Right lobe of liver (tissue), 6 donors: Measurements from ENCODE around the gene OTUD5. TPM values are rescaled to one million over a fixed set of nuclear protein-coding genes. Genes with fewer than 3 reads are reported as not detected.

ENCODE experiments used
- ATAC-seq, 4 donors: fragments of 200-7000 bp; cut with Tn5 transposase; one replicate each; pipeline ENCODE4 v1.9.1; 2020; ENCODE audit warnings: mild to moderate bottlenecking in 4 of 4, moderate library complexity in 4 of 4
- DNase-seq, 3 donors: peaks; one replicate each; pipeline ENCODE4 v3.0.0-alpha.2; 2020
- H3K27ac ChIP-seq, 3 donors: fragments of 200-600 bp; one replicate each; pipeline ENCODE4 v1.8.0; 2022
- H3K27me3 ChIP-seq, 2 donors: fragments of 200-600 bp; one replicate each; pipeline ENCODE4 v1.8.0; 2022
- H3K36me3 ChIP-seq, 4 donors: fragments of 200-600 bp; sonication (generic) in 1 of 4; one replicate each; pipeline versions ENCODE4 v1.5.1 to v1.8.0; 2017 to 2022; ENCODE audit warnings: control low read depth in 1 of 4
- H3K4me1 ChIP-seq, 4 donors: fragments of 200-600 bp; sonication (generic) in 1 of 4; one replicate each; pipeline versions ENCODE4 v1.5.1 to v1.8.0; 2017 to 2022; ENCODE audit warnings: control low read depth in 1 of 4
- H3K4me3 ChIP-seq, 3 donors: fragments of 200-600 bp; one replicate each; pipeline ENCODE4 v1.8.0; 2022
- H3K9me3 ChIP-seq, 4 donors: fragments of 200-600 bp; sonication (generic) in 1 of 4; one replicate each; pipeline versions ENCODE4 v1.5.1 to v1.8.0; 2017 to 2022; ENCODE audit warnings: control low read depth in 1 of 4
- CTCF ChIP-seq, 4 donors: fragments of 200-600 bp in 3 of 4; fragments of 450-650 bp in 1 of 4; IDR thresholded peaks; one replicate each; pipeline versions ENCODE4 v1.5.1 to v1.8.0; 2016 to 2022; ENCODE audit warnings: antibody characterized with exemption in 4 of 4, mild to moderate bottlenecking in 2 of 4
- POLR2A ChIP-seq: fragments of 450-650 bp; IDR thresholded peaks from one replicate; pipeline ENCODE4 v1.6.1; 2017; ENCODE audit warnings: antibody characterized with exemption, mild to moderate bottlenecking
- WGBS: methylation state at CpG from one replicate; pipeline ENCODE4 v1.1.6; 2018; ENCODE audit warnings: low coverage, low lambda C conversion rate; ENCODE audit not compliant: insufficient coverage; ENCODE audit errors: missing lambda C conversion rate; 5-methylcytosine and 5-hydroxymethylcytosine counted together
- intact Hi-C, 2 donors: fragments of 100-400 bp; cut with DNase I; formaldehyde crosslinking; loops; one replicate each; pipeline versions ENCODE4 v1.11.2 to v1.14.1; 2022
- total RNA-seq, 6 experiments: library from RNA; depleted of rRNA in 2 of 6; stranded (reverse); fragments of >200 nt in 2 of 6; fragmentation: NEBNext Ultra II Directional in 3 of 6; extraction: Animal tissue kit (Norgen Biotek cat#: 25700) in 3 of 6; gene quantifications; one replicate each; pipeline versions ENCODE4 v1.1.0 to v1.2.4, GENCODE V29; 2016 to 2023
- donor health status: DM: no; HTN: yes; CAD: no.
- donor health status: DM: no; HTN: no; CAD: no.
- donor health status: DM: no; HTN: no; CAD: no.
- donor health status: DM: no; HTN: yes; CAD: no.
- donor health status: DM: no; HTN: yes; CAD: no.

Gene OTUD5
- total RNA-seq, 6 experiments from 2014 or later = 14.4 to 24.1 (median 21.6) TPM

- Histone ChIP-seq H3K27ac (no peak overlapping the region), H3K9me3 (no peaks in the 10 kb centered on the region), H3K27me3 (no peaks in the 10 kb centered on the region), H3K4me1 (no peaks in the 10 kb centered on the region), H3K36me3 (peaks cover 0 to 20% (median 2%) of the 10 kb centered on the region in 4 donors), H3K4me3 (no peak overlapping the region)
- DNase-seq (no peak), ATAC-seq (no peak)
- 84% methylated on average over 6 of the region's 6 CpGs for WGBS
- intact Hi-C loops = loop anchor here in 1 of 2 donors (10.0 kb wide), 1 partner anchor 52 kb away; the partner anchor contains the start of gene OTUD5
- no peak for TF ChIP-seq CTCF (IDR thresholded peaks at IDR 0.05)
- TF ChIP-seq POLR2A = no peak
Measured at GRCh38 chrX:48903290-48903689, 54.1 kb downstream of the OTUD5 start.

DNA sequence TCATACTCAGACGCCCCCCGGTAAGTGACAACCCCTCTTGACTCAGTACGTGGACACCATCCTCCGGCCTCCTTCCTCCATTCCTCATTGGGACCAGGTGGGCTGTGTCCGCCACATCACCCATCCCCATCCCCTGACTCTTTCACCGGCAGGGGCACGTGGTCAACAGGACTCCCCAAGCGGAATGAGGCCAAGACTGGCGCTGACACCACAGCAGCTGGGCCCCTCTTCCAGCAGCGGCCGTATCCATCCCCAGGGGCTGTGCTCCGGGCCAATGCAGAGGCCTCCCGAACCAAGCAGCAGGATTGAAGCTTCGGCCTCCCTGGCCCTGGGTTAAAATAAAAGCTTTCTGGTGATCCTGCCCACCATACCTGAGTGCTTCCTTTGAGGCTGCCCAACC is 54.6 kb downstream of the OTUD5 start:
- intact Hi-C loops = loop anchor here in 1 of 2 donors (10.0 kb wide), 1 partner anchor 52 kb away; the partner anchor contains the start of gene OTUD5
- DNase-seq = no peak
- Histone ChIP-seq H3K4me1 (no peaks in the 10 kb centered on the region), H3K27me3 (no peaks in the 10 kb centered on the region), H3K4me3 (no peak overlapping the region), H3K36me3 (peaks cover 0 to 20% (median 2%) of the 10 kb centered on the region in 4 donors), H3K27ac (no peak overlapping the region), H3K9me3 (no peaks in the 10 kb centered on the region)
- ATAC-seq = no peak
- no CpG with 5 or more reads among the region's 14 CpGs for WGBS
- TF ChIP-seq POLR2A = no peak
- TF ChIP-seq CTCF (IDR thresholded peaks at IDR 0.05) = no peak

- Histone ChIP-seq H3K36me3 (peaks cover 0 to 20% (median 2%) of the 10 kb centered on the region in 4 donors), H3K4me1 (no peaks in the 10 kb centered on the region), H3K27ac (no peak overlapping the region), H3K9me3 (no peaks in the 10 kb centered on the region), H3K4me3 (no peak overlapping the region), H3K27me3 (no peaks in the 10 kb centered on the region)
- DNase-seq (no peak), ATAC-seq (no peak)
- 88% methylated on average over 15 of the region's 20 CpGs for WGBS
- TF ChIP-seq CTCF (IDR thresholded peaks at IDR 0.05) (no peak), POLR2A (no peak)
- intact Hi-C loops = loop anchor here in 1 of 2 donors (10.0 kb wide), 1 partner anchor 53 kb away; the partner anchor contains the start of gene OTUD5
Measured at GRCh38 chrX:48902135-48902534, 55.3 kb downstream of the OTUD5 start.

- H3K9me3 ChIP-seq = no peaks in the 10 kb centered on the region
- intact Hi-C loops = loop anchor here in 1 of 2 donors (10.0 kb wide), 1 partner anchor 54 kb away; the partner anchor contains the start of gene OTUD5
- H3K36me3 ChIP-seq = peaks cover 0 to 20% (median 2%) of the 10 kb centered on the region in 4 donors
- no peaks in the 10 kb centered on the region for H3K4me1 ChIP-seq
- no peak overlapping the region for H3K27ac ChIP-seq
- no peaks in the 10 kb centered on the region for H3K27me3 ChIP-seq
- DNase-seq = no peak
- WGBS = 85% methylated on average over 4 of the region's 7 CpGs
- TF ChIP-seq POLR2A = no peak
- no peak for TF ChIP-seq CTCF (IDR thresholded peaks at IDR 0.05)
- no peak for ATAC-seq
- no peak overlapping the region for H3K4me3 ChIP-seq
Measured at GRCh38 chrX:48901069-48901468, 56.3 kb downstream of the OTUD5 start.

GRCh38 chrX:48899078-48899410 is 58.4 kb downstream of the OTUD5 start:
- Histone ChIP-seq H3K4me3 (no peak overlapping the region), H3K9me3 (no peaks in the 10 kb centered on the region), H3K4me1 (no peaks in the 10 kb centered on the region), H3K27ac (no peak overlapping the region), H3K27me3 (no peaks in the 10 kb centered on the region), H3K36me3 (peaks cover 0 to 20% (median 2%) of the 10 kb centered on the region in 4 donors)
- TF ChIP-seq POLR2A = no peak
- no peak for ATAC-seq
- no peak for DNase-seq
- intact Hi-C loops = no loop called here
- 77% methylated on average over 8 of the region's 8 CpGs for WGBS
